Measurements from ENCODE around the gene LRRC3. TPM values are rescaled to one million over a fixed set of nuclear protein-coding genes. Genes with fewer than 3 reads are reported as not detected.
A peak's percentile ranks its signal among the peaks of the same experiment; 100 is the strongest.
"Not testable (repeated sequence)": the region's sequence is repeated elsewhere in the genome, so short reads cannot be mapped to it uniquely, and the experiment has no call there.

The LRRC3 gene
- total and polyA plus RNA-seq, 2 donors from 2014 or later = 0.60 to 1.4 TPM

DNA sequence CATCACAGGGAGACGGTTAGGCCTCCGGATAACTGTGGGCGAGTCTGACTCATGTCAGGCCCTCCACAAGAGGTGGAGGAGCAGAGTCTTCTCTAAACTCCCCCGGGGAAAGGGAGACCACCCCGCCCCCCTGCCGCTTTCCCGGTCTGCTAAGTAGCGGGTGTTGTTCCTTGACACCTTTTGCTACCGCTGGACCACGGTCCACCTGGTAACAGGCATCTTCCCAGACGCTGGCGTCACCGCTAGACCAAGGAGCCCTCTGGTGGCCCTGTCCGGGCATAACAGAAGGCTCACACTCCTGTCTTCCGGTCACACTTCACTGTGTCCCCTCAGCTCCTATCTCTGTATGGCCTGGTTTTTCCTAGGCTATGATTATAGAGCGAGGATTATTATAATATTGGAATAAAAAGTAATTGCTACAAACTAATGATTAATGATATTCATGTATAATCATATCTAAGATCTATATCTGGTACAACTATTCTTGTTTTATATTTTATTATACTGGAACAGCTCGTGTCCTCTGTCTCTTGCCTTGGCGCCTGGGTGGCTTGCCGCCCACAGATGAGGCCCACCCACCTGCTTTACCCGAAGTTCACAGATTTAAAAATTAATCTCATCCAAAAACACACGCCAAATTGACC is 24.4 kb downstream of the LRRC3 start:
- TF ChIP-seq, protein P1, sequence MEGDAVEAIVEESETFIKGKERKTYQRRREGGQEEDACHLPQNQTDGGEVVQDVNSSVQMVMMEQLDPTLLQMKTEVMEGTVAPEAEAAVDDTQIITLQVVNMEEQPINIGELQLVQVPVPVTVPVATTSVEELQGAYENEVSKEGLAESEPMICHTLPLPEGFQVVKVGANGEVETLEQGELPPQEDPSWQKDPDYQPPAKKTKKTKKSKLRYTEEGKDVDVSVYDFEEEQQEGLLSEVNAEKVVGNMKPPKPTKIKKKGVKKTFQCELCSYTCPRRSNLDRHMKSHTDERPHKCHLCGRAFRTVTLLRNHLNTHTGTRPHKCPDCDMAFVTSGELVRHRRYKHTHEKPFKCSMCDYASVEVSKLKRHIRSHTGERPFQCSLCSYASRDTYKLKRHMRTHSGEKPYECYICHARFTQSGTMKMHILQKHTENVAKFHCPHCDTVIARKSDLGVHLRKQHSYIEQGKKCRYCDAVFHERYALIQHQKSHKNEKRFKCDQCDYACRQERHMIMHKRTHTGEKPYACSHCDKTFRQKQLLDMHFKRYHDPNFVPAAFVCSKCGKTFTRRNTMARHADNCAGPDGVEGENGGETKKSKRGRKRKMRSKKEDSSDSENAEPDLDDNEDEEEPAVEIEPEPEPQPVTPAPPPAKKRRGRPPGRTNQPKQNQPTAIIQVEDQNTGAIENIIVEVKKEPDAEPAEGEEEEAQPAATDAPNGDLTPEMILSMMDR (IDR thresholded peaks at IDR 0.05; ENCODE audit: borderline replicate concordance, extremely low read depth, insufficient read depth) = peak; percentile 25
- H3K4me3 ChIP-seq (ENCODE audit: low read length in 3 of 3); H3K27me3 ChIP-seq (ENCODE audit: control insufficient read depth, insufficient read depth, low read length); H3K9me3 ChIP-seq (ENCODE audit: control insufficient read depth in 2 of 3, insufficient read depth in 1 of 3, low read length in 3 of 3); H3K27ac ChIP-seq (ENCODE audit: low read depth in 2 of 2, low read length in 2 of 2); FAIRE-seq; intact Hi-C loops (cut with DNase I); H3K9ac ChIP-seq (ENCODE audit: low read length in 3 of 3); H3K4me1 ChIP-seq (ENCODE audit: control insufficient read depth in 2 of 3, insufficient read depth in 2 of 3, low read depth in 1 of 3, low read length in 3 of 3); H3K36me3 ChIP-seq (ENCODE audit: control insufficient read depth in 2 of 3, insufficient read depth in 3 of 3, low read length in 3 of 3): not testable (repeated sequence)
- DNase-seq = peak in 4 of 5 donors; percentile 28 to 54 (median 33)

DNA sequence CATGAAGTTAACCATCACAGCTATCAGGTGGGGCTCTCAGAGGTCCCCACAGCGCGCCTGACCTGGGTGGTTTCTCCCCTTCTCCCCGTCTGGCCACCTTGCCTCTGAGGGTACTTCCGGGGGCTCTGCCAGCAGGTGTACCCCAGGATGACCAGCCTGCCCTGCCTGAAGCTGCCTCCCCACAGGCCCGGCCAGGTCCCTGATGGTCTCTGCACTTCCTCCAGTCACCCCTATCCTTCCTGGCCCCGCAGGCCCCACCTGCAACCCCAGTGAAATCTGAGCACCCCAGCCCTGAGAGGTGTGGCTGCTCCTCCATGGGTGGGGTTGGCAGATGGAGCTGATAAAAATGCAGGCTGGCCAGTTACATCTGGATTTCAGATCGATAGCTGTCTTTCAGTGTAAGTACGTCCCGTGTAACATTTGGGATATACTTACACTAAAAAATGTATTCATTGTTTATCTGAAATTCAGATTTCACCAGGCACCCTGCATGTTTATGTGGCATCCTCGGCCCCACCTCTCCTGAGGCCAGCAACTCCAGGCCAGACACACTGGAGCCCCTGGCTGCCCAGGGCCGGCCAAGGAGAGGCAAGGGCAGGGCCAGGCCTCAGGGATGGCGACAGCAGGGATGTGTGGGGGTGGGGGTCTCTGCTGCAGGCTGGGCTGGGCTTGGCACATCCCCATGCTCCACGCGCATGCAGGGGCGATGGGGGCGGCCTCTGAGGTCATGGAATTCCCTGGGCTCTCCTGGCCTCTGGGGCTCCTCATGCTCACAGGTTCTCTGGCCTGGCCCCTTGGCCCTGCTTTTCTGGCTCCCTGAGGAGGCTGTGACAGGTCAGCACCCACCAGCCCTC is 25.1 kb downstream of the LRRC3 start:
- intact Hi-C loops (cut with DNase I) = no loop called here
- no peaks in the 10 kb centered on the region for H3K27me3 ChIP-seq (ENCODE audit: control insufficient read depth, insufficient read depth, low read length)
- DNase-seq = no peak

DNA sequence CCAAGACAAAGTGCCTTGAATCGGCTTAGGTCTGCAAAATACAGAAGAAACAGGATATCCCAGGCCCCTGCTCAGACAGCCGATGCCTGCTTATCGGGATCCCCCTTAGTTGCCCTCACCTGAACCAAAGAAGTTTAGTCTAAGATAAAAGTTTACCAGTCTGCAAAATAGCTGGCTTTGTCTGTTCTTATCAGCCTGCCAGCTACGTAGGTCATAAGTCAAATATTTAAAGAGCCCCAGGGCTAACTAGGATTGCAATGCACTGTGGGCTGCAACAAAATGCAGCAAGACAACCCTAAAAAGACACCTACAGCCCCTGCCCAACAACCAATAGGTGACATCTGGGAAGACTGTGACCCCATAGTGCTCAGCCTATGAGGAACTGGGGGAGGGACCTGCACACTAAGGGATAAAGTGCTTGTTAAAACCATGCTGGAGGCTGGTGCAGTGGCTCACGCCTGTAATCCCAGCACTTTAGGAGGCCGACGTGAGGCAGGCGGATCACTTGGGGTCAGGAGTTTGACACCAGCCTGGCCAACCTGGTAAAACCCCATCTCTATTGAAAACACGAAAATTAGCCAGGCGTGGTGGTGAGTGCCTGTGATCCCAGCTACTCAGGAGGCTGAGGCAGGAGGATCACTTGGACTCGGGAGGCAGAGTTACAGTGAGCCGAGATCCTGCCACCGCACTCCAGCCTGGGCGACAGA is 27.4 kb downstream of the LRRC3 start:
- TF ChIP-seq, protein P1 (IDR thresholded peaks at IDR 0.05; ENCODE audit: borderline replicate concordance, extremely low read depth, insufficient read depth) = no peak
- no peaks in the 10 kb centered on the region for H3K9me3 ChIP-seq (ENCODE audit: control insufficient read depth in 2 of 3, insufficient read depth in 1 of 3, low read length in 3 of 3)
- H3K4me1 ChIP-seq (ENCODE audit: control insufficient read depth in 2 of 3, insufficient read depth in 2 of 3, low read depth in 1 of 3, low read length in 3 of 3) = no peaks in the 10 kb centered on the region
- no peak overlapping the region for H3K9ac ChIP-seq (ENCODE audit: low read length in 3 of 3)
- DNase-seq (no peak), FAIRE-seq (no peak)
- H3K36me3 ChIP-seq (ENCODE audit: control insufficient read depth in 2 of 3, insufficient read depth in 3 of 3, low read length in 3 of 3) = no peaks in the 10 kb centered on the region
- H3K4me3 ChIP-seq (ENCODE audit: low read length in 3 of 3) = no peak overlapping the region
- H3K27ac ChIP-seq (ENCODE audit: low read depth in 2 of 2, low read length in 2 of 2) = no peak overlapping the region
- intact Hi-C loops (cut with DNase I) = no loop called here
- H3K27me3 ChIP-seq (ENCODE audit: control insufficient read depth, insufficient read depth, low read length) = no peaks in the 10 kb centered on the region

More for the DNA sequence above, 25.1 kb downstream of the LRRC3 start:
- H3K4me3 ChIP-seq (ENCODE audit: low read length in 3 of 3) = no peak overlapping the region
- TF ChIP-seq, protein P1 (IDR thresholded peaks at IDR 0.05; ENCODE audit: borderline replicate concordance, extremely low read depth, insufficient read depth) = no peak
- H3K9me3 ChIP-seq (ENCODE audit: control insufficient read depth in 2 of 3, insufficient read depth in 1 of 3, low read length in 3 of 3) = no peaks in the 10 kb centered on the region
- H3K36me3 ChIP-seq (ENCODE audit: control insufficient read depth in 2 of 3, insufficient read depth in 3 of 3, low read length in 3 of 3) = no peaks in the 10 kb centered on the region
- no peak for FAIRE-seq
- H3K4me1 ChIP-seq (ENCODE audit: control insufficient read depth in 2 of 3, insufficient read depth in 2 of 3, low read depth in 1 of 3, low read length in 3 of 3) = no peaks in the 10 kb centered on the region
- H3K9ac ChIP-seq (ENCODE audit: low read length in 3 of 3) = no peak overlapping the region
- H3K27ac ChIP-seq (ENCODE audit: low read depth in 2 of 2, low read length in 2 of 2) = no peak overlapping the region
